ENCODE measurements around the gene RPAP3. TPM values are rescaled to one million over a fixed set of nuclear protein-coding genes. Genes with fewer than 3 reads are reported as not detected.

The RPAP3 gene
- total RNA-seq, 1 donor from 2014 or later: 17.6 TPM

- DNase-seq (ENCODE audit: low spot score): no peak
These were observed 15.7 kb upstream of the RPAP3 start for GRCh38 chr12:47721431-47721973.

GRCh38 chr12:47718531-47718930 lies 12.7 kb upstream of the RPAP3 start:
- no peak for DNase-seq (ENCODE audit: low spot score)

- peak; percentile 91 for DNase-seq (ENCODE audit: low spot score)
These were observed 11.8 kb upstream of the RPAP3 start for GRCh38 chr12:47717443-47718193.

DNA sequence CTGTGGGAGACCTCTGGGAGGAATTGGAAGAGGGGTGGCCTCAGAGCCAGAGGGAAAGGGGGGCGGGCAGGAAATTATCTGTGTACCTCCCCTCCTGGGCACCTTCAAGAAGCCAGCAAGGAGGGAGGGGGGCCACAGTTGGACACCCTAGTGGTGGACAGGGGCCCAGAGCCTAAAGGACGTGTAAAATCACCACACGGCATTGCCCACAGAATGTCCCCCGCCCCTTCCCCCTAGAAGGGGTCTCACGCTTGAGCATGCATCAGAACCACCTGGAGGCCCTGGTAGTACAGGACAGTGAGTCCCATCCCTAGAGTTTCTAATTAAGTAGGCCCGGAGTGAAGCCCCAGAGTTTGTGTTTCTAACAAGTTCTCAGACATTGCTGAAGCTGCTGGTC lies 11.2 kb upstream of the RPAP3 start:
- DNase-seq (ENCODE audit: low spot score): peak; percentile 69

DNA sequence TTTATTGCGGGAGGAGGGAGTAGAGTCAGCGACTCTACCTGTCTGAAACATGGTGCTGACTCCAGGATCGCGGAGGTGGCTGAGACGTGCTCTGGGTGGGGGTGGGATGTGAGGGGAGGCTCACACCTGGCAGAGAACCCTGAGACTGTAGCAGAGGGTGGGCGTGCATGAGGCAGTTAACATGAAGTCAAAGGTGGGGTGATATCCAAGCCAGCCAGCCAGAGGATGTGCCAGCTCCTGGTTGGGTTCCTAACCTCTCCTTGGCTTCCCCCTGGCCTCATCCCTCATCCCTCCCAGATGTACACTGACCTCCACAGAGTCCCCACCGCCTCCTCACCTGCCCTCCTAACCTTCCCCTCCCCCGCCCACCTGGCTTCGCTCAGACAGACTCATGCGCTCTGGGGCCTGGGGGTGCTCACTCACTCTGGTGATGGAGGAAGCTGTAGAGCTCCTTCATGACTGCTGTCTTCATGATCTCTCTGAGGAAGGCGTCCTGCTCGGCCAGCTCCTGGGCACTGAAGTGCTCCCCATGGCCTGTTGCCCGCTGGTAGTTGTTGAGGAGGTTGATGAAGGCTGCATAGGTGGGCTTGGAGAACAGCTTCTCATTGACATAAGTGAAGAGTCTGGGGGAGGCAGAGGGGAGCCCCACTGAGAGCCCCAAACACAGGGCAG lies 10.2 kb upstream of the RPAP3 start:
- peak; percentile 83 for DNase-seq (ENCODE audit: low spot score)

GRCh38 chr12:47715393-47715876 lies 9.6 kb upstream of the RPAP3 start:
- DNase-seq (ENCODE audit: low spot score): peak; percentile 89

GRCh38 chr12:47714826-47715386 lies 9.1 kb upstream of the RPAP3 start:
- no peak for DNase-seq (ENCODE audit: low spot score)

DNA sequence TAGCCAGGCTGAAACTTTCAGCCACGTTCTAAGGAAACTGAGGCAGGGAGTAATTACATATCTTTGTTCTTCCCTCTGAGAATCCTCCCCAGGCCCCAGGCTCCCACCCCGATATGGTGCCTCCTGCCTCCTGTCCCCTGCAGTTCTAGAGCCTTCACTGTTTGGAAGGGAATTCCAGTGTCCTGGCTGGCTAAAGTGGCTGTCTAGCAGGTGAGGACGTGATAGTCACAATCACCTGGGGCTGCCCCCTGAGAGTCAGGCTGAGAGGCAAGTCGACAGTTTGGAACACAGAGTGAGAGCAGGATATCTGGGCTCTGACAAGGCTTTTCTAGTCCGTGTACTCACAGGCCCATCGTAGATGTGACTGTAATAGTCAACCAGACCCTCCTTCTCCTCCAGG lies 6.3 kb upstream of the RPAP3 start:
- DNase-seq (ENCODE audit: low spot score): no peak

GRCh38 chr12:47711448-47711847 lies 5.6 kb upstream of the RPAP3 start:
- DNase-seq (ENCODE audit: low spot score): no peak

DNA sequence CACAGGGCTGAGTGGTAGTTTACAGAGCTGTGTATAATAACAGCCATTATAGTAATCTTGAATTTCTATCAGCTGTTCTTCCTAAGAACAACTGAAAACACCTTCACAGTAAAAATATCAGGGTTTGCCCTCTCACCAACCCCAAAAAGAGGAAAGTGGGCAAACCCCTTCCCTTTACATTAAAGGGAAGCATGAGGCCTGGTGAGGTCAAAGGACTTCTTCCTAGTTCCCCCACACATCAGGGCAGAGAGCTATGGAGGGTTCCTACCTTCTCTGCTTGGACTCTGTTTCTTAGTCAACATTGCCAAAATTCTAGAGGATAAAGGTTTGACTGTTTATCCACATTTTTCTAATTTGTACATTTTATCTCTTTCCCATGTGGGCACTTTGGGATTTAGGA lies 4.4 kb upstream of the RPAP3 start:
- no peak for DNase-seq (ENCODE audit: low spot score)

DNA sequence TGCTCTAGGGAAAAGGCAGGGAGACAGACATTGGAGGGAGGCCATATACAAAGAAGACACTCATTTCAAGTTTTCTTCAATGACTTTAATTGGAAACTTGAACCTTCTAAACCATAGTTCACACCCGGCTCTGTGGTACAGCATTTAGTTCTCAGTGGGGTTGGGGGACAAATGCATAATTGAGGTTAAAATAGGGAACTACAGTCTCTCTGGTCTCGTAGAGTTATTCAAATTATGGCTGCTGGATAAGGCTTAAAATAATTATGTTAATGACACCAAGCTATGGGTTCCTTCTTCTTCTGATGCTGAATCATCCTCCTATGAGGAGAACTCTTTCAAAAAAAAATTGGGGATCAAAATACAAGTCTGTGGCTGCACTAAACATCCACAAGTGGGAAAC lies 3.8 kb upstream of the RPAP3 start:
- DNase-seq (ENCODE audit: low spot score): no peak

DNA sequence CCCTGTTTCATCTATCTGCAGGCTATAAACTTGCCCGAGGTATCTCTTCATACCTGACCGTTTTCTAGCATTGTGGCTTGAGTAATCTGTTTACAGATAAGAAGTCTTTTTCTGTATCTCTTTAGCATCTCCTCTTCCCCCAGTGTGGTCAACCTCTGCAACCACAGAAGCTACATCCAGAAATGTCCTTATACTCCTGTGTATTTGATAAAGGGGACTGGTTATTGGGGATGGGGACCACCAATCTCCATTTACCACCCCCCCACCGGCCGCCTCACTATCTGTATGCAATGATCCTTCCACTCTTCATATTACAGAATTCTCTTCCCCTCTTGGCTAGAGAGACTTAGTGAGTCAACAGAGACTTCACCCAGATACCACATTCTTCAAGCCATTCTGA lies 3.4 kb upstream of the RPAP3 start:
- DNase-seq (ENCODE audit: low spot score): no peak

- DNase-seq (ENCODE audit: low spot score): no peak
These were observed 2.2 kb upstream of the RPAP3 start for GRCh38 chr12:47707905-47708543.

GRCh38 chr12:47707355-47707754 lies 1.5 kb upstream of the RPAP3 start:
- no peak for DNase-seq (ENCODE audit: low spot score)

- no peak for DNase-seq (ENCODE audit: low spot score)
These were observed 633 bp downstream of the RPAP3 start for GRCh38 chr12:47705229-47705565.

GRCh38 chr12:47704719-47705118 lies 1.1 kb downstream of the RPAP3 start:
- DNase-seq (ENCODE audit: low spot score): no peak

DNA sequence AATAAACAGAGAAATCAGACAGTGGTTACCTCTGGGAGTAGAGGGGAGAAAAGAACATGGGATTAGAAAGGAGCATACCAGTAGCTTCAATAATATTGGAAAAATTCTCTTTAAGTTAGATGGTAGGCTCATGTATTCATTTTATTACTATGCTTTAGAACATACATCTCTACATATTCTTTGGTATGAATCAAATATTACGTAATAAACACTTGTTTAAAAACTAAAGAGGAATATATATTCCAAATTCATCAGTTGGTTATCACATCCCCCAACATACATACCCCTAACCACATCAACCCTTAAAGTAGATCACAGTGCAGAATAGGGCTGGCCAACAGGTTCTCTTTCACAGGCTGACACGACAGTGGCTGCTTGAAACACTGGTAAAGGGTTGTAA lies 5.6 kb downstream of the RPAP3 start:
- no peak for DNase-seq (ENCODE audit: low spot score)

DNA sequence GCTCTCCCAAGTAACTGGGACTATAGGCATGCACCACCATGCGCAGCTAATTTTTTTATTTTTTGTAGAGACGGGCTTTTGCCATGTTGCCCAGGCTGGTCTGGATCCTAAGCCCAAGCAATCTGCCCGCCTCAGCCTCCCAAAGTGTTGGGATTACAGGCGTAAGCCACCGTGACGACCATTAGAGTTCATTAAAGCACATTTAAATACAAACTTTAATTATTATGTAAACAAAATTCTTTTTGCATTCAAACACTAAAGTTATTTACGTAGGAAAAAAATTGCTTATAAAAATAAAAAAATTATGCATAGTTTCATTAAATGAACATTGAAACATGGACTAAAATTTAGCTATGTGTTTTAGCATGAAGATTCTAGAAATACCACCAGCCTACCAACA lies 7.2 kb downstream of the RPAP3 start:
- no peak for DNase-seq (ENCODE audit: low spot score)

- no peak for DNase-seq (ENCODE audit: low spot score)
These were observed 7.8 kb downstream of the RPAP3 start for GRCh38 chr12:47698055-47698454.

DNA sequence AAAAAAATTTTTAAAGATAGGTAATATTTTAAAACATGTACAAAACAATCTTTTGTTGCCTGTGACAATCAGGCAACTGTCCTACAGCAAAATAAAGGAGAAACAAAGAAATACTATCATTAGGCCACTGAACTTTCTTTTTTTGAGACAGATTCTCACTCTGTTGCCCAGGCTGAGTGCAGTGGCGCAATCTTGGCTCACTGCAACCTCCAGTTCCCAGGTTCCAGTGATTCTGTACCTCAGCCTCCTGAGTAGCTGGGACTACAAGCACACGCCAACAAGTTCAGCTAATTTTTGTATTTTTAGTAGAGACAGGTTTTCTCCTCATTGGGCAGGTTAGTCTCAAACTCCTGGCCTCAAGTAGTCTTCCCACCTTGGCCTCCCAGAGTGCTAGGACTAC lies 16.6 kb downstream of the RPAP3 start:
- DNase-seq (ENCODE audit: low spot score): no peak

GRCh38 chr12:47687636-47688035 lies 18.2 kb downstream of the RPAP3 start:
- DNase-seq (ENCODE audit: low spot score): no peak

Measured in mesenteric fat pad (tissue), 1 donor.